A673 (cell line): ENCODE results near the gene PROKR1. TPM values are rescaled to one million over a fixed set of nuclear protein-coding genes. Genes with fewer than 3 reads are reported as not detected.
A peak's percentile ranks its signal among the peaks of the same experiment; 100 is the strongest.

Source experiments
- BruUV-seq: library from RNA; stranded (reverse); fragments of 400-500 nt; replicated peaks from 2 replicates; lab custom pipeline; 2021; lab: Mats Ljungman, UMichigan
- CTCF ChIA-PET: fragments of 300-600 bp; sonication (Branson Sonifier 250); formaldehyde crosslinking; loops from one replicate; lab custom pipeline; 2022; ENCODE audit warnings: antibody characterized with exemption; lab: Charles Lee
- POLR2A ChIA-PET: fragments of 300-600 bp; sonication (Branson Sonifier 250); formaldehyde crosslinking; loops from one replicate; lab custom pipeline; 2022; ENCODE audit warnings: antibody characterized with exemption; ENCODE audit not compliant: low non-redundant PET; lab: Charles Lee
- DNase-seq: peaks from one replicate; pipeline ENCODE4 v3.0.0-alpha.2; 2015; ENCODE audit warnings: low spot score
- H3K27ac ChIP-seq: fragments of 200-600 bp; sonication (generic); 2 replicates; pipeline ENCODE4 v1.5.1; 2016; ENCODE audit warnings: mixed run types, low read depth, mild to moderate bottlenecking, mixed read lengths, antibody characterized with exemption, low read length; ENCODE audit not compliant: poor library complexity, severe bottlenecking
- H3K27me3 ChIP-seq: fragments of 200-600 bp; sonication (generic); replicated peaks from 2 replicates; pipeline ENCODE4 v1.6.1; 2017; ENCODE audit warnings: mixed run types, low read depth, mild to moderate bottlenecking, mixed read lengths, antibody characterized with exemption, low read length; ENCODE audit not compliant: insufficient read depth, poor library complexity
- H3K36me3 ChIP-seq: fragments of 200-600 bp; sonication (generic); 2 replicates; pipeline ENCODE4 v1.6.1; 2016; ENCODE audit warnings: mixed run types, mild to moderate bottlenecking, mixed read lengths, antibody characterized with exemption, low read length; ENCODE audit not compliant: insufficient read depth, poor library complexity, severe bottlenecking
- H3K4me1 ChIP-seq: fragments of 200-600 bp; sonication (generic); 2 replicates; pipeline ENCODE4 v1.6.1; 2017; ENCODE audit warnings: mixed run types, mild to moderate bottlenecking, mixed read lengths, antibody characterized with exemption, low read length; ENCODE audit not compliant: insufficient read depth, poor library complexity, severe bottlenecking
- H3K4me3 ChIP-seq: fragments of 200-600 bp; sonication (generic); 2 replicates; pipeline ENCODE4 v1.5.1; 2016; ENCODE audit warnings: low read depth, mixed run types, mild to moderate bottlenecking, mixed read lengths, low read length; ENCODE audit not compliant: poor library complexity, severe bottlenecking
- H3K9me3 ChIP-seq: fragments of 200-600 bp; sonication (generic); 2 replicates; pipeline ENCODE4 v1.6.1; 2016; ENCODE audit warnings: mixed run types, low read depth, mild to moderate bottlenecking, mixed read lengths, antibody characterized with exemption, low read length; ENCODE audit not compliant: poor library complexity, severe bottlenecking
- CTCF ChIP-seq: fragments of 300-800, 200-600 bp; sonication (generic); conservative IDR thresholded peaks from 2 replicates; pipeline ENCODE4 v1.5.1; 2017; ENCODE audit warnings: low read depth, mild to moderate bottlenecking, antibody characterized with exemption, low read length, moderate library complexity, mixed read lengths
- EZH2 ChIP-seq: fragments of 200-600 bp; sonication (generic); IDR thresholded peaks from 2 replicates; pipeline ENCODE4 v1.6.1; 2017; ENCODE audit warnings: borderline replicate concordance, low read depth, mild to moderate bottlenecking, mixed read lengths, antibody characterized with exemption, low read length; ENCODE audit not compliant: poor library complexity, severe bottlenecking
- intact Hi-C: fragments of 100-400 bp; cut with micrococcal nuclease; formaldehyde crosslinking; loops from one replicate; pipeline ENCODE4 v1.10.0; 2022; ENCODE audit not compliant: unreplicated experiment
- total RNA-seq: library from RNA; stranded (reverse); gene quantifications from 2 replicates; pipeline ENCODE4 v1.2.3, GENCODE V29; 2021

PROKR1 gene
- total RNA-seq, 1 experiment from 2014 or later, result 15.7 TPM

GRCh38 chr2:68693951-68694350 is 50.6 kb downstream of the PROKR1 start:
- H3K27me3 ChIP-seq, result no peaks in the 10 kb centered on the region
- peak overlapping the region; percentile 52 for H3K27ac ChIP-seq
- TF ChIP-seq CTCF, result no peak
- no peak for TF ChIP-seq EZH2
- POLR2A ChIA-PET, result no interaction called here
- no peaks in the 10 kb centered on the region for H3K36me3 ChIP-seq
- no peak overlapping the region for H3K4me3 ChIP-seq
- H3K4me1 ChIP-seq, result peaks cover 43% of the 10 kb centered on the region
- CTCF ChIA-PET, result interaction anchor here (0.6 kb wide), 1 partner anchor 48 kb away, joined by 3 read pairs; no protein-coding TSS in a partner anchor
- intact Hi-C loops, result no loop called here
- DNase-seq, result peak; percentile 93
- peaks cover 14% of the 10 kb centered on the region for H3K9me3 ChIP-seq
- no TSS peak for BruUV-seq

GRCh38 chr2:68695971-68696370 is 52.6 kb downstream of the PROKR1 start:
- CTCF ChIA-PET, result no interaction called here
- H3K4me1 ChIP-seq, result peaks cover 24% of the 10 kb centered on the region
- TF ChIP-seq EZH2, result no peak
- TF ChIP-seq CTCF, result no peak
- intact Hi-C loops, result no loop called here
- H3K27ac ChIP-seq, result no peak overlapping the region
- no peaks in the 10 kb centered on the region for H3K27me3 ChIP-seq
- POLR2A ChIA-PET, result no interaction called here
- peaks cover 28% of the 10 kb centered on the region for H3K9me3 ChIP-seq
- peaks cover 4% of the 10 kb centered on the region for H3K36me3 ChIP-seq
- H3K4me3 ChIP-seq, result no peak overlapping the region
- BruUV-seq, result no TSS peak
- DNase-seq, result no peak

- peaks cover 4% of the 10 kb centered on the region for H3K36me3 ChIP-seq
- no TSS peak for BruUV-seq
- DNase-seq, result no peak
- H3K27ac ChIP-seq, result no peak overlapping the region
- ChIA-PET POLR2A (no interaction called here), CTCF (no interaction called here)
- peaks cover 24% of the 10 kb centered on the region for H3K4me1 ChIP-seq
- intact Hi-C loops, result no loop called here
- no peak overlapping the region for H3K4me3 ChIP-seq
- peaks cover 28% of the 10 kb centered on the region for H3K9me3 ChIP-seq
- TF ChIP-seq EZH2 (no peak), CTCF (no peak)
- H3K27me3 ChIP-seq, result no peaks in the 10 kb centered on the region
Observed at GRCh38 chr2:68696554-68696953, 53.2 kb downstream of the PROKR1 start.
